Esophagus muscularis mucosa (tissue), 4 donors: Measurements from ENCODE around the gene IL4R. TPM values are rescaled to one million over a fixed set of nuclear protein-coding genes. Genes with fewer than 3 reads are reported as not detected.

Experiments used
- DNase-seq: peaks from one replicate; pipeline ENCODE4 v3.0.0-alpha.2; 2017; ENCODE audit errors: extremely low spot score
- H3K27ac ChIP-seq, 4 donors: fragments of 200-600 bp; sonication (generic); replicated peaks in 1 of 4; 1 replicate in 3 of 4; 2 replicates in 1 of 4; pipeline ENCODE4 v1.5.1; 2016 to 2019; ENCODE audit warnings: mild to moderate bottlenecking in 1 of 4
- H3K27me3 ChIP-seq, 4 donors: fragments of 200-600 bp; sonication (generic); one replicate each; pipeline versions ENCODE4 v1.5.1 to v1.6.0; 2016 to 2019
- H3K36me3 ChIP-seq, 4 donors: fragments of 200-600 bp; sonication (generic); one replicate each; pipeline ENCODE4 v1.5.1; 2016 to 2019
- H3K4me1 ChIP-seq, 4 donors: fragments of 200-600 bp; sonication (generic); one replicate each; pipeline ENCODE4 v1.5.1; 2016 to 2019
- H3K4me3 ChIP-seq, 4 donors: fragments of 200-600 bp; sonication (generic); 1 replicate in 2 of 4; 2 replicates in 2 of 4; pipeline ENCODE4 v1.5.1; 2016 to 2019; ENCODE audit warnings: mild to moderate bottlenecking in 4 of 4, moderate library complexity in 1 of 4
- H3K9me3 ChIP-seq, 4 donors: fragments of 200-600 bp; sonication (generic); 1 replicate in 3 of 4; 2 replicates in 1 of 4; pipeline ENCODE4 v1.5.1; 2016 to 2019
- EP300 ChIP-seq: sonication (generic); formaldehyde crosslinking; IDR thresholded peaks from one replicate; pipeline ENCODE4 v1.6.1; 2017; ENCODE audit warnings: antibody characterized with exemption
- POLR2A ChIP-seq: fragments of 450-650 bp; IDR thresholded peaks from one replicate; pipeline ENCODE4 v1.6.1; 2017; ENCODE audit warnings: antibody characterized with exemption, moderate library complexity, mild to moderate bottlenecking, low read depth
- POLR2AphosphoS5 ChIP-seq, 2 donors: sonication (generic); formaldehyde crosslinking; IDR thresholded peaks; one replicate each; pipeline ENCODE4 v1.6.1; 2017; ENCODE audit warnings: antibody characterized with exemption in 2 of 2
- WGBS: methylation state at CpG from one replicate; pipeline ENCODE4 v1.1.5; 2018; 5-methylcytosine and 5-hydroxymethylcytosine counted together
- intact Hi-C: fragments of 100-400 bp; cut with DNase I; formaldehyde crosslinking; loops from one replicate; pipeline ENCODE4 v1.15.1; 2023
- total RNA-seq, 4 donors: library from RNA; depleted of rRNA; stranded (reverse); fragments of >200 nt; gene quantifications; one replicate each; pipeline versions ENCODE4 v1.1.0 to v1.2.1, GENCODE V29; 2016
- TF ChIP-seq, protein P1 (sequence below), 3 experiments: fragments of 200-600 bp in 2 of 3; fragments of 450-650 bp in 1 of 3; sonication (generic) in 2 of 3; IDR thresholded peaks; one replicate each; pipeline ENCODE4 v1.5.1; 2017 to 2019; ENCODE audit warnings: antibody characterized with exemption in 3 of 3, mild to moderate bottlenecking in 2 of 3, moderate library complexity in 1 of 3

IL4R gene
- total RNA-seq, 4 donors from 2014 or later = 72.7 to 167 (median 116) TPM

DNA sequence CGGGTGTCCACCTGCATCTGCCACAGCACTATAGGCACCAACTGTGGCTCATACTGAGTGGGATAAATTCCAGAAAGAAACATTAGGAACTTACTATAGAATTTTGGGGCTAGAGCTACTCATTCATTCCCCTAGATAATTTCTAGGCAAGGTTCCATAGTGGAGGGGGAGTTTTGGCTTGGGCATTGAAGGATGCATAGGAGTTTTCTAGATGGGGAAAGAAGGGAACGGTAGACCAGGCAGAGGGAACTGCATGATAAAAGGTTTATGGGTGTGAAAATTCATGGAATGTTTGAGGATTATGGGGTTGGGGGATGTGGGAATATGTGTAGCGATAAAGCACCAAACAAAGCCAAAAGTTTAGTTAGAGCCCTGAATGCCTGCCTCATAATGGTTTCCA, 35.5 kb downstream of the IL4R start:
- Histone ChIP-seq H3K4me3 (no peak overlapping the region), H3K27ac (peak overlapping the region in 2 of 4 donors; percentile 14 to 41), H3K4me1 (peaks cover 0 to 13% (median 10%) of the 10 kb centered on the region in 4 donors), H3K36me3 (peaks cover 88 to 100% (median 99%) of the 10 kb centered on the region in 4 donors), H3K27me3 (no peaks in the 10 kb centered on the region), H3K9me3 (no peaks in the 10 kb centered on the region)
- intact Hi-C loops = no loop called here
- WGBS = 99% methylated on average over 3 of the region's 3 CpGs
- no peak for DNase-seq
- TF ChIP-seq, protein P1, sequence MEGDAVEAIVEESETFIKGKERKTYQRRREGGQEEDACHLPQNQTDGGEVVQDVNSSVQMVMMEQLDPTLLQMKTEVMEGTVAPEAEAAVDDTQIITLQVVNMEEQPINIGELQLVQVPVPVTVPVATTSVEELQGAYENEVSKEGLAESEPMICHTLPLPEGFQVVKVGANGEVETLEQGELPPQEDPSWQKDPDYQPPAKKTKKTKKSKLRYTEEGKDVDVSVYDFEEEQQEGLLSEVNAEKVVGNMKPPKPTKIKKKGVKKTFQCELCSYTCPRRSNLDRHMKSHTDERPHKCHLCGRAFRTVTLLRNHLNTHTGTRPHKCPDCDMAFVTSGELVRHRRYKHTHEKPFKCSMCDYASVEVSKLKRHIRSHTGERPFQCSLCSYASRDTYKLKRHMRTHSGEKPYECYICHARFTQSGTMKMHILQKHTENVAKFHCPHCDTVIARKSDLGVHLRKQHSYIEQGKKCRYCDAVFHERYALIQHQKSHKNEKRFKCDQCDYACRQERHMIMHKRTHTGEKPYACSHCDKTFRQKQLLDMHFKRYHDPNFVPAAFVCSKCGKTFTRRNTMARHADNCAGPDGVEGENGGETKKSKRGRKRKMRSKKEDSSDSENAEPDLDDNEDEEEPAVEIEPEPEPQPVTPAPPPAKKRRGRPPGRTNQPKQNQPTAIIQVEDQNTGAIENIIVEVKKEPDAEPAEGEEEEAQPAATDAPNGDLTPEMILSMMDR (IDR thresholded peaks at IDR 0.05) = no peak
- TF ChIP-seq EP300 = no peak

DNA sequence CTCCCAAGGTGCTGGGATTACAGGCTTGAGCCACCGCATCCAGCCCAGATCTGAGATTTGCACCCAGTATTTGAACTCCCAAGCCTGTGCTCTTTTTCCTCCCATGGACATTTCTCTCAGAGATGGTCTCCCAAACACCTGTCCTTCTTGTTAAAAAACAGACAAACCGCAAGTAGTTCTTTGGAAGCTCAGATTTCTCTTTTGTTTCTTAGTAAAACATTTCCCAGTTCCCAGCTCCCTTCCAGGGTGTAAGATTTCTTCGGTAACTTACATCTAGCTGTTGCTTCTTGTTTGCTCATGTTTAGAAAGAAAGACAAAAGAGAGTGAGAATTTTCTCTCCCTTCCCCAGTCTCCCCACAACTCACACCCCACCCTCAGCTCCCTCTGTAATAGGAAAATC, 36.2 kb downstream of the IL4R start:
- Histone ChIP-seq H3K27ac (no peak overlapping the region), H3K4me1 (peaks cover 0 to 13% (median 10%) of the 10 kb centered on the region in 4 donors), H3K36me3 (peaks cover 88 to 100% (median 99%) of the 10 kb centered on the region in 4 donors), H3K9me3 (no peaks in the 10 kb centered on the region), H3K27me3 (no peaks in the 10 kb centered on the region), H3K4me3 (no peak overlapping the region)
- intact Hi-C loops = no loop called here
- TF ChIP-seq, protein P1 (IDR thresholded peaks at IDR 0.05) = no peak
- TF ChIP-seq POLR2AphosphoS5 (IDR thresholded peaks at IDR 0.05) (no peak), POLR2A (no peak), EP300 (no peak)
- no peak for DNase-seq
- WGBS = 92% methylated on average over 3 of the region's 3 CpGs

DNA sequence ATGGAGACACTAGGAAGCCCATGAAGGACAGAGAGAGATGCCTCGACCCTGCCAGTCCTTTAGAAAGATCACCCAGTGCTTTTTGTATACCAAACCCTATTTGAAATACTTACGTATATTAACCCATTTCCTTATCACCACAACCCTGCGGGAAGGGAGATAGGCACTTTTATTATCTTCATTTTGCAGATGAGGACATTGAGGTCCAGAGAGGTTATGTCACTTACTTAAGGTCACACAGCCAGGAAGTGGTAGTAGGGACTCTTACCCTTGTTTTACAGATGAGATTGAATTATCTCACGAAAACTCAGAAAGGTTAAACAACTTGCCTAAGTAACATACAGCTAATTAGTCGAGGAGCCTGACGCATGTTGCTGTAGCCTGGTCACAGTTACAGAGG, 38.2 kb downstream of the IL4R start:
- peaks cover 77 to 100% (median 98%) of the 10 kb centered on the region in 4 donors for H3K36me3 ChIP-seq
- TF ChIP-seq EP300 = no peak
- TF ChIP-seq POLR2A = no peak
- TF ChIP-seq, protein P1 (IDR thresholded peaks at IDR 0.05) = no peak
- no peak for TF ChIP-seq POLR2AphosphoS5 (IDR thresholded peaks at IDR 0.05)
- peaks cover 0 to 13% (median 10%) of the 10 kb centered on the region in 4 donors for H3K4me1 ChIP-seq
- 93% methylated on average over 6 of the region's 6 CpGs for WGBS
- no peaks in the 10 kb centered on the region for H3K27me3 ChIP-seq
- no peak overlapping the region for H3K4me3 ChIP-seq
- peak overlapping the region in 1 of 4 donors; percentile 1 for H3K27ac ChIP-seq
- no peaks in the 10 kb centered on the region for H3K9me3 ChIP-seq
- no peak for DNase-seq
- intact Hi-C loops = no loop called here

DNA sequence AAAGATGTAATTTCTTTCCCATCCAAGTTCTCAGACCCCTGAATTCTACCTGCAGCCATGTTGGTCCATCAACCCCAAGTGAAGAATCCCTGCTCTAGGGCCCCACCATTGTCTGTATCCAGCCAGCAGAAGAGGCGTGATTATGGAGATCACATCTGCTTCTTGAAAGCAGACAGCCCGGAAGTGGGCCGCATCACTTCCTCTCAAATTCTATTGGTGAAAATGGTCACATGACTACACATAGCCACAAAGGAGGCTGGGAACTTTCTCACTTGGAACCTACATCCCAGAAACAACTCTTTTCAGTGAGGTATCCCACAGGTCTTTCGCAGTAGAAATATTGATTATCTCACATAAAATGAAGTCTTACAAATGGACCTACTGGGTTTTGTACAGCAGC, 40.1 kb downstream of the IL4R start:
- intact Hi-C loops = no loop called here

More for the DNA sequence above, 40.1 kb downstream of the IL4R start:
- WGBS = 85% methylated on average over 4 of the region's 4 CpGs
- H3K4me1 ChIP-seq = no peaks in the 10 kb centered on the region
- peak overlapping the region in 1 of 4 donors; percentile 42 for H3K27ac ChIP-seq
- H3K4me3 ChIP-seq = no peak overlapping the region
- TF ChIP-seq POLR2A (no peak), POLR2AphosphoS5 (IDR thresholded peaks at IDR 0.05) (no peak), EP300 (no peak)
- TF ChIP-seq, protein P1 (IDR thresholded peaks at IDR 0.05) = no peak
- H3K27me3 ChIP-seq = no peaks in the 10 kb centered on the region
- no peak for DNase-seq
- H3K9me3 ChIP-seq = no peaks in the 10 kb centered on the region
- peaks cover 66 to 100% (median 97%) of the 10 kb centered on the region in 4 donors for H3K36me3 ChIP-seq
